H1 (cell line): Measurements from ENCODE around the gene NARS2. TPM values are rescaled to one million over a fixed set of nuclear protein-coding genes. Genes with fewer than 3 reads are reported as not detected.

Experiments used
- CTCF ChIP-seq, 3 experiments: IDR thresholded peaks; 1 replicate in 2 of 3; 2 replicates in 1 of 3; pipeline versions ENCODE4 v1.5.1 to v1.6.1; 2011; ENCODE audit warnings: low read length in 3 of 3, mild to moderate bottlenecking in 3 of 3, inconsistent platforms in 2 of 3, low read depth in 1 of 3, moderate library complexity in 1 of 3; ENCODE audit not compliant: insufficient read depth in 1 of 3; ENCODE audit errors: control extremely low read depth in 1 of 3
- MAX ChIP-seq: IDR thresholded peaks from 2 replicates; pipeline ENCODE4 v1.6.1; 2012; ENCODE audit warnings: inconsistent platforms
- NRF1 ChIP-seq: IDR thresholded peaks from 2 replicates; pipeline ENCODE4 v1.6.1; 2011; ENCODE audit warnings: mild to moderate bottlenecking, low read depth, low read length, improper control_type of control experiment
- polyA plus RNA-seq, 7 experiments: library from polyadenylated mRNA; depleted of rRNA in 3 of 7; stranded (reverse) in 5 of 7; unstranded in 2 of 7; fragments of >200 nt in 5 of 7; fragments of 200-250 nt in 2 of 7; gene quantifications; 1 replicate in 5 of 7; 2 replicates in 1 of 7; 4 replicates in 1 of 7; pipeline versions ENCODE4 v1.2.1 to v1.2.3, GENCODE V29; 2011 to 2013; ENCODE audit warnings: missing spikeins in 2 of 7, mixed read lengths in 2 of 7
- total RNA-seq: library from RNA; stranded (reverse); fragmentation: NEBNext Ultra II Directional; extraction: Animal tissue kit (Norgen Biotek cat#: 25700); gene quantifications from 2 replicates; pipeline ENCODE4 v1.2.1, GENCODE V29; 2021

NARS2 gene
- total and polyA plus RNA-seq, 2 of the 8 experiments (the other 6 are each of a cell fraction or from before 2014, with no cell fraction given): 26.2 to 51.6 TPM

- no peak for TF ChIP-seq CTCF (IDR thresholded peaks at IDR 0.05; ENCODE audit: control extremely low read depth in 1 of 3, insufficient read depth in 1 of 3, low read depth in 1 of 3, low read length in 3 of 3)
- TF ChIP-seq MAX: peak; percentile 94
- peak; percentile 56 for TF ChIP-seq NRF1
- TF ChIP-seq, all 59 proteins: peak for 20
Observed at GRCh38 chr11:78574386-78575381, at the start of gene NARS2 (continued).
